NCI-H2227 (cell line): ENCODE measurements around the gene ARHGEF17.

ENCODE experiments used
- DNase-seq: peaks from one replicate; lab custom pipeline; 2025; ENCODE audit not compliant: unreplicated experiment; lab: John Stamatoyannopoulos, UW

Gene ARHGEF17

GRCh38 chr11:73331138-73331916 lies 23.3 kb downstream of the ARHGEF17 start:
- DNase-seq, result peak; percentile 57

GRCh38 chr11:73333173-73333572 lies 25.1 kb downstream of the ARHGEF17 start:
- no peak for DNase-seq

- DNase-seq, result no peak
Observed at GRCh38 chr11:73333640-73334383, 25.7 kb downstream of the ARHGEF17 start.

GRCh38 chr11:73334384-73335203 lies 26.5 kb downstream of the ARHGEF17 start:
- DNase-seq, result no peak

GRCh38 chr11:73335204-73335923 lies 27.3 kb downstream of the ARHGEF17 start:
- peak; percentile 90 for DNase-seq

- no peak for DNase-seq
Observed at GRCh38 chr11:73337846-73338245, 29.8 kb downstream of the ARHGEF17 start.

GRCh38 chr11:73338279-73338678 lies 30.2 kb downstream of the ARHGEF17 start:
- DNase-seq, result no peak

GRCh38 chr11:73340164-73340563 lies 32.1 kb downstream of the ARHGEF17 start:
- no peak for DNase-seq

- peak; percentile 74 for DNase-seq
Observed at GRCh38 chr11:73342633-73343032, 34.6 kb downstream of the ARHGEF17 start.

- no peak for DNase-seq
Observed at GRCh38 chr11:73343076-73343873, 35.2 kb downstream of the ARHGEF17 start.

- peak; percentile 70 for DNase-seq
Observed at GRCh38 chr11:73344191-73344607, 36.1 kb downstream of the ARHGEF17 start.

- no peak for DNase-seq
Observed at GRCh38 chr11:73345481-73346160, 37.5 kb downstream of the ARHGEF17 start.

- DNase-seq, result no peak
Observed at GRCh38 chr11:73346186-73346935, 38.3 kb downstream of the ARHGEF17 start.

- no peak for DNase-seq
Observed at GRCh38 chr11:73347067-73347466, 39.0 kb downstream of the ARHGEF17 start.

- DNase-seq, result no peak
Observed at GRCh38 chr11:73348838-73349237, 40.8 kb downstream of the ARHGEF17 start.

GRCh38 chr11:73349633-73350032 lies 41.6 kb downstream of the ARHGEF17 start:
- DNase-seq, result no peak

- DNase-seq, result peak; percentile 83
Observed at GRCh38 chr11:73350908-73351636, 43.0 kb downstream of the ARHGEF17 start.

GRCh38 chr11:73353422-73353821 lies 45.3 kb downstream of the ARHGEF17 start:
- DNase-seq, result no peak
